ENCODE measurements around the gene SCN4A.
"Not testable (repeated sequence)": the region's sequence is repeated elsewhere in the genome, so short reads cannot be mapped to it uniquely, and the experiment has no call there.

Gene SCN4A

DNA sequence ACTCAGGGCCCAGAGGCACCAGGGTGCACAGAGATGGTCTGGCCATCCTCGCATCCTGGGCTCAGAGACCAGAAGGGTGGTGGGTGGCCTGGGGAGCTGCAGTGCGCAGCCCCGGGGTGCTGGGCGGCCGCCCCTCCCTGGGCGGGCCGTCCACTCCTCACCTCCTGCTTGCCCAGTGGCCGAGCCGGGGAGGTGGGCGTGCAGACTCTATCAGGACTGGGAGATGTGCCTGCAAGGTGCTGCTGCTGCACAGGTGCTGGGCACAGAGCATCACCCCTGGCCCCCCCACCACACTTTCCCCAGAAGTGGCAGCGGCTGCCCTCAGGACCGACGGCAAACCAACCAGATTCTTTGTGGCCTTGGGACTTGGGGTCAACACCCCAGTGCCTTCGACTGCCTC, at the start of gene SCN4A:
TSS of gene SCN4A (minus strand) at position 123 of the 400 bp plus-strand sequence. CDS start at position 46, 77 bp downstream.
- no peak for DNase-seq (ENCODE audit: low read depth, low spot score)

DNA sequence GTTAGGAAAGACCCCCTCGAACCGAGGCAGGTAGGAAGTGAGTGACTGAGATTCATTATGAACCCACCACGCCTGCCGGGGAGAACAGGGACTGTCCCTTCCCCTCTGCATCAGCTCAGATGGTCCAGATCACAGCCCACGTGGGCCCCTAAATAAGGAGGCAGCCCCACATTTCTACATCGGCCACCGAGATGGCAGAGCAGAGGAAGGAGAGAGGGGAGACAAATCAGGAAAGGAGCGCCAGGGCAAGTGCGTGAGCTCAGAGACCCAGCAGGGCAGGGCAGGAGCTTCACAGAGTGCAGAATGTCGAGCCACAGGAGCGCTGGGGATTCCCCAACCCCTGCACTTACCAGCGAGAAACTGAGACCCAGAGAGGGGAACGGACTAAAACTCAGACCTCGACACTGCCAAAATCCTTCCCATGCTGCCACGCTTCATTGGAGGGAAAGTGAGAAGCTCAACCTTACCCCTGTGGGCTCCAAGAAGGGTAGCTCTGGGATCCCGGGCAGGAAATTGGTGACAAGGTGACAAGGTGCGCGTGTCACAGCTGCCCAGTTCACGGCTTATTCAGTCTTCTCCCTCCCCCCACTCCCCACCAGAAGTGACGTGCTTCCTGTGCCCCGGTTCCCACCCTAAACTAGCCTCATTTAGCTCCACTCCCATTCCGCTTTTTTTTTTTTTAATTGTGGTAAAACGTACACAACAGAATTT, 47.5 kb upstream of the SCN4A start, which contains the start of gene ICAM2:
TSS of gene ICAM2 (minus strand) at position 578 of the 711 bp plus-strand sequence. CDS start 13,942 bp downstream, outside the sequence.
- no peak for DNase-seq (ENCODE audit: low read depth, low spot score)

DNA sequence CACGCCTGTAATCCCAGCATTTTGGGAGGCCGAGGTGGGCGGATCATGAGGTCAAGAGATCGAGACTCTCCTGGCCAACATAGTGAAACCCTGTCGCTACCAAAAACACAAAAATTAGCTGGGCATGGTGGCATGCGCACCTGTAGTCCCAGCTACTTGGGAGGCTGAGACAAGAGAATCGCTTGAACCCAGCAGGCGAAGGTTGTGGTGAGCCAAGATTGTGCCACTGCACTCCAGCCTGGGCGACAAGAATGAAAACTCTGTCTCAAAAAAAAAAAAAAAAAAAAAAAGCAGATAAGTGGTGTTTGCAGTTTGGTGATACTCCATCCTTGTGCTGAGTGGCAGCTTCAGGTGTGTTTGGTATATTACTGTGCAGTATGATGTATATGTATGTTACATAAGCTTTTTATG, 46.8 kb upstream of the SCN4A start:
- not testable (repeated sequence) for DNase-seq (ENCODE audit: low read depth, low spot score)

DNA sequence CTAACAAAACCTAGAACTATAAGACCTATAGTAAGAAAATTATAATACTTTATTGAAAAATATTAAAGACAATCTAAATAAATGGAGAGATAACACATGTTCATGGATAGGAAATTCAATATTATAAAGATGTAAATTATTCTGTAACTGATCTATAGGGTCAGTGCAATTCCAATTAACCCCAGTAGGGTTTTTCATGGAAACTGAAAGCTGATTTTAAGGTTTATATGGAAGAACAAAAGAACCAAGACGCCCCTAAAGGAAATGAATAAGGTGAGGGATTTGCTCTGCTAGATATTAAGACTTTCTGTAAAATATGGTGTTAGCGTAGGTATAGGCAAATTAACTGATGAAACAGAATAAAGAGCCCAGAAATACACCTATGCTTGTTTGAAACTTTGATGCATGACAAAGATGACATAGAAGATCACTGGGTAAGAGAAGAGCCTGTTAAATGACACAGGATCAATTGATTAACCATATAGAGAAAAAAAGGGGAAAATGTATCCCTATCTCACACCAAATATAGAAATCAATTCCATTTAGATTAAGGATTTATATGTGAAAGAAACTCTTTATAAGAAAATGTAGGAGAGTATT, 44.8 kb upstream of the SCN4A start:
- DNase-seq (ENCODE audit: low read depth, low spot score), result no peak

DNA sequence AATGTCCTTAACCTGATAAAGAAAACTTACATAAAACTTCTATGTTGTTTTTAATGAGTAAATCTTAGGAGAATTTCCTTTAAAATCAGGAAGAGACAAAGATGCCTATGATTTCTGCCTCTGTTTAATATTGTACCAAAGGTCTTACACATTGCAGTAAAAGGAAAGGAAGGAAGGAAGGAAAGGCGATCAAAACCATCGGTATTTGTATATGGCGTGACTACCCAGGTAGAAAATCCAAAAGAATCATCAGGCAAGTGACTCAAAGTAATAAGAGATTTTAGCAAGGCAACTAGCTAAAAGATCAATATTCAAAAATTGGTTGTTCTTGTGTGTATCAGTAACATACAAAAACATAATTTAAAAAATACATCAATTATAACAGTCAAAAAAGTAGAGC, 44.3 kb upstream of the SCN4A start:
- no peak for DNase-seq (ENCODE audit: low read depth, low spot score)

DNA sequence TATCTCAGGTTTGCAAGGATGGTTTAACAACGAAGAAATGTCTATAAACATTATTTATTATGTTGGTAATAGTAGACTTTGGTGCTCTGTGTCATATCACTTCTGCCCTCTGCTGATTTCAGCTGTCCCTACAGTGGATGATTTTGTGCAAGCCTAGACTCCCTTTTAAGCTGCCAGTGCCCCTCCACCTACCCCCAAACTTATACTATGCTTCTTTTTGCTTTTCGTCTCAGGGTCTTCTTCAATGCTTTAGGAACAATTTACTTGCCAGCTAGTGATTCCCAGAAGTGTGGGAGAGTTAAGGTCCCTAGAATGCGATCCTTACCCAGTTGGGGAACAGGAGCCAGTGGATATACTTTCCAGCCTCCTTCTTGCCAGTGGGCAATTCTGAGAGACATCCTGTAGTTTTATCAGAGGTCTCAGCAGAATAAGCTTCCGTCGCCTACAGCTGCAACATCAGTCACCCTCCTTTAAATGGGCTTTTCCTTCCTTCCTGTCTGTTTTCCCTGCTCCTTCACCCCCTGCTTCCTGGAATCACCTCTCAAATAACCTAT, 43.6 kb upstream of the SCN4A start:
- no peak for DNase-seq (ENCODE audit: low read depth, low spot score)

DNA sequence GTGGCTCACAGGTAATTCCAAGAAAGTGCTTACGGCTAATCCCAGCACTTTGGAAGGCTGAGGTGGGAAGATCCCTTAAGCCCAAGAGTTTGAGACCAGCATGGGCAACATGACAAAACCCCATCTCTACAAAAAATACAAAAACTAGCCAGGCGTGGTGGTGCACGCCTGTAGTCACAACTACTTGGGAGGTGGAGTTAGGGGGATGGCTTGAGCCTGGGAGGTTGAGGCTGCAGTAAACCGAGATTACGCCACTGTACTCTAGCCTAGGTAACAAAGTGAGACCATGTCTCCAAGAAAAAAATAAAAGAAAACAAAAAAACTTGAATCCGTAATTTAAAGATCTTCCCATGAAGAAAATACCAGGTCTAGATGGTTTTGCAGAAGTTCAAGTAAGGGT, 42.7 kb upstream of the SCN4A start:
- DNase-seq (ENCODE audit: low read depth, low spot score), result no peak

DNA sequence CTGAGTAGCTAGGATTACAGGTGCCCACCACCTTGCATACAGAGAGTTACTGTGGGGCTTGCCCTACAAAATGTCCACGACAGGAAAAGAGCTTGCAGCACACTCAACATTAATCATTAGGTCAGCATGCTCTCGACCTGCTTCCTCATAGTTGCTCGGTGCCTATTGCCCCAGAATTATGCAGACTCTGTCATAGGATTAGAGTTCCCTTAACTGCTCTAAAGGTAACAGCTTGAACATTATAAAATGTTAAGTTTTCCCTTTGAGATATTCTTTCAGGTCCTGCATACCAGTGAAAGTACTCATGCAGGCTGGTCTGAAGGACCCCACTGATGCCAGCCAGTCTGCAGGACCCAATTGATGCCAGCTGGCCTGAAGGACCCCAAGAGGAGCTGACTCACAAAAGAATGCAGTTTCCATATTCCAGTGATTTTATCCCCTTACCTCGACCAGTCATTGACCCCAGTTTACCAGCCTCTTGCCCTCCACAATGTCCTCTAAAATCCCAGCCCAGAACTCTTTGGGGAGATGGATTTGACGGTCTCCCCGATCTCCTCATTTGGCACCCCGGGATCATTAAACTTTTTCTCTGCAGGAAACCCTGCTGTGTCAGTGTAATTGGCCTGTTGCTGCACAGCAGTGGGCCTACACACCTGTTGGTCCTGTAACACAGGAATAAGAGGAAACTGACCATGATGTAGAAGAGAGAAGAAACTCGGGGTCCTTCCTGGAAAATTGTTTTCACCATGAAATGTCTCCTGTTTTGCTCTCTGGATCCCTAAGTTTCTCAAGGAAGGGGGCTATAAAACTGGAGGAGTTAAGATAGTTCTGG, 37.1 kb upstream of the SCN4A start:
- peak; percentile 21 for DNase-seq (ENCODE audit: low read depth, low spot score)

DNA sequence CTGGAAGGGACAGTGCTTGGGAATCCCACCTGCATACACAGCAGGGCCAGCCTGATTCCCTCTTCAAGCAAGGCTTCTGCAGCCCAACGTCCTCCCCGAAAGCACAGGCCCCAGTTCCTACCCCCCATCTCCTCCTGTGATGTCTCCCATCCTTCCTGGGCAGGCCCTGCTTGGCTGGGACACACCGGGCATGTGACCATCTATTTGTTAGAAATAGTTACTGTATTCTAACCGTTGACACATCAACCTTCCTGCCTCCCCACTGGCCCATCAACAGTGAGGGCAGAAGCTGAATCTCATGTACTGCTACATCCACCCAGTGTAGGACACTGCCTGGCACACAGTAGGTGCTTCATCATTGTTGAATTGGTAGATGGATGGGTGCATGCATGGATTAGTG, 36.1 kb upstream of the SCN4A start:
- DNase-seq (ENCODE audit: low read depth, low spot score), result no peak

DNA sequence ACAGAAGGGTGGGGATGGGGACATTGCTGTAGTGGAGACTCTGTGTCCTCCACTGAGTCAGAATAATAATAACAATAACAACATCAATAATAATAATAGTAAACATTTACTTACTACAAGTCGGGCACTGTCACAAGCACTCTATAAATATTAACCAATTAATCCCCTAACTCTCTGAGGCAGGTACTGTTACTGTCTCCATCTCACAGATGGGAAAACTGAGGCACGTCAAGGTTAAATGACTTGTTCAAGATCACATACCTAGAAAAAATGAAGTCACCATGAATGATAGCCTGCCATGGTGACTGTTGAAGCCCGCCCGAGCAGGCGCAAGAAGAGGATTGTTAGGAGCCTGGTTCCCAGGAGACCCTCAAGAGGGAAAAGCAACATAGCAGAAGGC, 35.6 kb upstream of the SCN4A start:
- no peak for DNase-seq (ENCODE audit: low read depth, low spot score)

DNA sequence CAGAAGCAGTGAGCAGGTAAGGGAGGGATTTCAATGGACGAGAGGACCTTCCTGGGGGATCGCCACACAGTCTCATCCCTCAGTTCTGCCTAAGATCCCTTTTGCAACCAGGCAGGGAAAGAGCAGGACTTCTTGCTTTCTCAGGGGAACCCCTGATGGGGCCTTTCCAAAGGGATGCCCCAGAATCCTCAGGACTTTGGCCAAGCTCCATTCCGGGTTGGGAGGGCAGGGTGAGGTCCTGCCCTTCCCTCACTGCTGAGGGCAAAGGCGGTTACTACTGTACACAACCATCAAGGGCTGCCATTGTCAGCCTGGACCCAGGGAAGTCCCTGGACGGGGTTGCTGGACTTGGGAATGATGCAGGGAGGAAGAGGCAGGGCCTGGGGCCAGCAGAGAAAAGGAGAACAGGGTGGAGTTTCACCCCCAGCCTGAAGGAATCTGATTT, 35.1 kb upstream of the SCN4A start:
- no peak for DNase-seq (ENCODE audit: low read depth, low spot score)

DNA sequence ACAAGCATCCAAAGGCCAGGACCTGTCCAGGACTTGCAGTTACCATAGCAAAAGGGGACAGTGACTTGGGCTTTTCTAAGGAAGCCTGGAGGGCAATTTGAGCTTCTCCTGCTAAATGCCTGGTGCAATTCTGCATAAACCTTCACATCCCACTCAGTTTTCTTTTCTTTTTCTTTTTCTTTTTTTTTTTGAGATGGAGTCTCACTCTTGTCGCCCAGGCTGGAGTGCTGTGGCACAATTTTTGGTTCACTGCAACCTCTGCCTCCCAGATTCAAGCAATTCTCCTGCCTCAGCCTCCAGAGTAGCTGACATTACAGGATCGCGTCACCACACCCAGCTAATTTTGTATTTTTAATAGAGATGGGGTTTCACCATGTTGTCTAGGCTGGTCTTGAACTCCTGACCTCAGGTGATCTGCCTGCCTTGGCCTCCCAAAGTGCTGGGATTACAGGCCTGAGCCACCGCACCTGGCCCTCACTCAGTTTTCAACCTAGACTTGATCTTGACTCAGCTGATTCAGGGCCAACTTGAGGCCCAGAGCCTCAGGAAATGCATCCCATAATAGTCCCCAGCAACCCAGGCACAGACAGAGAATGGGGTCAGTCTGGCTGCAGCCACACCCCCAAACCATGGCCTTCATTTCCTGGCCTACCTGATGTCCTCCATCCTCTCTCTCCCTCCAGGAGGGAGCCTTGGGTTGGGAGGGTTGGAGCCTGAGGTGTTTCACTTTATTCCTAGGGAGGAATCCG, 34.5 kb upstream of the SCN4A start:
- not testable (repeated sequence) for DNase-seq (ENCODE audit: low read depth, low spot score)

DNA sequence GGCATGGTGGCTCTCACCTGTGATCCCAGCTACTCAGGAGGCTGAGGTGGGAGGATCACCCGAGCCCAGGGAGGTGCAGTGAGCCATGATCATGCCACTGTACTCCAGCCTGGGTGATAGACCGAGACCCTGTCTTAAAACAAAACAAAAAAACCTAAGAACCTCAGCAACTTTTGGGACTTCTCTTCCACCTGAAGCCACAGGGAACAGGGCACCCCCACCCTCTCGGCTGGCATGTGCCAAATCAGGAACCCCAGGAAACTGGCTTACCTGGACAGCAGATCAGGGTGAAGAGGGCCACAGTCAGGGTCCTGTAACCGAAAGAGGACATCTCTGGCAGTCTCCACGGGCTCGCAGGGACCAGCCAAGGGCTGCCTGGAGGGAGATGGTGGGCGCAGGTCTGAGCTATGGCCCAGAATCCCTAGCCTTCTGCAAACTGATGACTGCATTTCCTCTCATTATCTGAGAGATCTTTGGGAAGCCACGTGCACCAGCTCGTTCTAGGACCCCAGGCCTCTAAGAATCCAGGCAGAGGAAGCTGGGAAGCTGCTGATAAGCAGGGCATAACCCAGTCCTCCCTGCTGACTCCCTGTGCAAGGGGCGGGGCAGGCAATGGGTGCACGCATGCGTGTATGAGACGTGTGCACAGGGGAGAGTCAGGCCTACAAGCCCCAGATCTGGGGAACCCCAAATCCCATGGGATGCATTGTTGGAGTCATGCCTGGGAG, 33.8 kb upstream of the SCN4A start:
- DNase-seq (ENCODE audit: low read depth, low spot score), result no peak

DNA sequence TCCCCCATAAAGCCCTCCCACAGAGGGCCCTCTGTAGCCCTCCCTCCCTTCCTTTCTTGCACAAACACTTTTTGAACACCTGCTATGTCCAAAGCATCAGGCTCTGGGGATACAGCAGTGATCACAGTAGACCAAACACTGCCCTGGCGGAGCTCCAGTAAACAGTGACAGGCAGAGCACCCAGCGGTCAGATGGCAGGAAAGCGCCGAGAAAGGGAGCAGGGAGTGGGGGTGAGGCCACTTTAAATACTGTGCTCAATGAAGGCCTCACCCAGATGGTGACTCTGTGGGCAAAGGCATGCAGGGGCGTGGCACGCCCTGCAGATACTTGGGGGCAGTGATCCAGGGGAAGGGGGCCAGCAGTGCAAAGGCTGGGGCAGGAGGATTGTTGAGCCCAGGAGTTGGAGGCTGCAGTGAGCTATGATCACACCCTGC, 33.0 kb upstream of the SCN4A start:
- DNase-seq (ENCODE audit: low read depth, low spot score), result no peak

DNA sequence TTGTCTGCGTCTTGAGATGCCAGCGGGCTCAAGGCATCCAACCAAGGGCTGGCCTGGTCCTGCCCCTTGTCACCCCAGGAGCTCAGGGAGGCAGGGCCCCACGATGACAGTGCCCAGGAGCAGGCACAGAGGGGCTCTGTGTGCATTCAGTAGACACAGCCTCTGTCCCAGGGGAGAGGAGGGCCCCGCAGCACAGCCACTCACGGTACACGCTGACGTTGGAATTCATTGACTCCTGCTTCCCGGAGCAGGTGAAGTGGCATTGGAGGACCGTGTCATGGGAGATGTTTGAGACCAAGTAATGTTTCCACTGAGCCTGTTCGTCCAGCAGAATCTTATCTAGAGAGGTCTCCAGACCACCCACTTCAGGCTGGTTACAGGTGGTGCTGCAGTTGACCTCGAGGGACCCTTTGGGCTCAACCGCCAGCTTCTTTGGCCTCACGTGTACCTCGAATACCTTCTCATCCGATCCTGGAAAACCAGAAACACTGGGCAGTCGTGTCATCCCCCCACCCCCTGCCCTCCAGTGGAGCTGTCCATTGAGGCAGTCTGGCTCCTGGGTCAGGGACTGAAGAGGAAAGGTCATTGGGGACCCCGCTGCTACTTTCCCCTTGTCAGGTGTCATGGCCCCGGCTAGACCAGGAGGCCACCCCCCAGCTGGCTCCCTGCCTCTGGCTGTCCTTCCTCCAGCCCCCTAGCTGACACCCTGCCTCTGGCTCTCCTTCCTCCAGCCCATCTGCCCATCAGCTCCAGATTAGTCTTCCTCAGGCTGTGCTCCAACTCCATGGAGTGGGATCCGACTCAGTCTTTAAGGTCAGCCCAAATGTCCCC, 32.4 kb upstream of the SCN4A start:
- no peak for DNase-seq (ENCODE audit: low read depth, low spot score)

DNA sequence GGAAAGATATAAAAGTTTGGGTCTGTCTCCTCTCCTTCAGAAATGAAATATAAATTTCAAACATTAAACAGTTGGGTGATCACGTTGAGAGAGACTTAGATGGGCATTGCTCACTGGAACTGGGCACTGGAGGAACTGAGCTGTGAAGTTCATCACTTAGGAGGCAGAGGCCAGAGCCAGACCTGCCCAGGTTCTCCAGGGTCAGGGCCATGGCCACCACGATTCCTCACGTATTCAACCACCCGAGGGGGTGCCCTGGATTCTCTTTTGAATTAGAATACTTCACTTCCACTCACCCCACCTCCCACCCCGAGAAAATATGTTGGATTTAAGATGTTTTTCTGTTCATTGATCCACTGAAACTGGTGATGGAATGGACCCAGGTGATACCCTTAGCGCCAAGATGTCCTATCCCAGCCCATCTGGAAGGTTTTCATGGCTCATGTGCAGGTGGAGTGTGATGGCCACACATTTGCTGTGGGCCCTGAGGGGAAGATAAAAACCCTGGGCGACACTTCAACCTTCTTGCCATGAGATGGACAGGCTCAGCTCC, 31.6 kb upstream of the SCN4A start:
- DNase-seq (ENCODE audit: low read depth, low spot score), result no peak

DNA sequence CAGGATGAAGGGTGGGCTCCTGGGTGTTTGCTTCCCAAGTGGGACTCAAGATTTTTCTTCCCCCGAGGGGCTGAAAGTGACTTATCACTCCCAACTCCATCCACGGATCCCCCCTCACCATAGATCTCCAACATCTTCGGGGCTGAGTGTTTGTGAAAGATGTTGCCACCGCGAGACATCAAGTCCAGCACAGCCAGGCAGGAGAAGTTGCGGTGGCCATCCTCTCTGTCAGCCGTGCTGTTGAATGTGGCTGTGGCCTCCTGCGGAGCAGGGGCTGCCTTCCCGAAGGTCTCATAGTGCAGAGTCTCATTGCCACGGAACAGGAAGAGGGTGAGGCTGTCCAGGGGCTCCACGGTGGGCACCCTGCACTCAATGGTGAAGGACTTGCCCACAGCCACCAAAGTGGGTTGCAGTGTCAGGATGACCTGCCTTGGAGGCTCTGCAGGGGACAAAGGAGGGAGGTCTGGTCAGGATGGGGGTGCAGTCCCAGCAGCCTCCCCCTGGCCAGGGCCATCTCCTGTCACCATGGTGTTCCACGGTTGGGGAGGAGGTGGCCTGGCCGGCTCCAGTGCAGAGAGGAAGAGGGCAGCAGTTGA, 30.9 kb upstream of the SCN4A start:
- DNase-seq (ENCODE audit: low read depth, low spot score), result no peak

DNA sequence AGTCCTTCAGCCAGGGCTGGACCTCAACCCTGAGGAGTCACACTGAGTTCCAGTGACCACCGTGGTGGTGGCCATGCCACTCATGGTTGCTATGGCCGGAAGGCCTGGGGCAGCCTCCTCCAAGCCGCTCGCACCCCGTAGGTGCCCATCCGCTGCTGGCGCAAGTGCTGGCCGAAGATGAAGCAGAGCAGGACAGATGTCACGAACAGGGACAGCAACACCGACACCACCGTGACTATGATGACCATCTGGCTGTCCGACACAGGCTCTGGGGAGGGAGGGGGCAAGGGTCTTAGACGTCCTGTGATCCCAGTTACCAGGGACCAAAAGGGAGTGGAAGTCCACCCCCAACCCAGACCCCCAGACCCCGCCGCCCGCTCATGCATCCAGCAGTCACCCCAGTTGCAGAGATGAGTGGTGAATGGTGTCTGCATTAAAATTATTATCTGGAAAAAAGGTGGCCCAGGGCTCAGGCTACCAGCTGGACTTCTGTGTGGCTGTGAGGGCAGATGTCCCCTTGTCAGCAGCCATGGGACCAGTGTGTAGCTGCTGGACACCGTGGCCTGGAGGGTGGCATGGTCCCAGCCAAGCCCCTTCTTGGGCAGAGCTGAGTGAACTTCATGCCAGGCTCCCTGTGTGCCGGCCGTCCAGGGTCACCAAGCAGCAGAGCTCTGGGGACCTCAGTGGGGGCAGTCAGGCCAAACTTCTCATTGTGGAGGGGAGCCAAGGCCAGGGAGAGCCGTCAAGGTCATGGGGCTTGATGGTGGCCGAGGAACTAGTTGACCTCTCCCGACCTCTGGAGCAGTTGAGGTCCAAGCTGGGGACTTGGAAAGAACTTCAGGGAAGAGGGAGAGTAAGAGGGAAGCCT, 30.2 kb upstream of the SCN4A start:
- DNase-seq (ENCODE audit: low read depth, low spot score), result no peak

Data from astrocyte of the hippocampus (primary cell).